GM18502 (cell line): ENCODE measurements around the gene ASF1B.

ENCODE experiments used
- ATAC-seq: cut with Tn5 transposase; IDR thresholded peaks from one replicate; pipeline ENCODE4 v1.9.1; 2021; ENCODE audit warnings: mild to moderate bottlenecking; ENCODE audit not compliant: unreplicated experiment, poor library complexity

The ASF1B gene

DNA sequence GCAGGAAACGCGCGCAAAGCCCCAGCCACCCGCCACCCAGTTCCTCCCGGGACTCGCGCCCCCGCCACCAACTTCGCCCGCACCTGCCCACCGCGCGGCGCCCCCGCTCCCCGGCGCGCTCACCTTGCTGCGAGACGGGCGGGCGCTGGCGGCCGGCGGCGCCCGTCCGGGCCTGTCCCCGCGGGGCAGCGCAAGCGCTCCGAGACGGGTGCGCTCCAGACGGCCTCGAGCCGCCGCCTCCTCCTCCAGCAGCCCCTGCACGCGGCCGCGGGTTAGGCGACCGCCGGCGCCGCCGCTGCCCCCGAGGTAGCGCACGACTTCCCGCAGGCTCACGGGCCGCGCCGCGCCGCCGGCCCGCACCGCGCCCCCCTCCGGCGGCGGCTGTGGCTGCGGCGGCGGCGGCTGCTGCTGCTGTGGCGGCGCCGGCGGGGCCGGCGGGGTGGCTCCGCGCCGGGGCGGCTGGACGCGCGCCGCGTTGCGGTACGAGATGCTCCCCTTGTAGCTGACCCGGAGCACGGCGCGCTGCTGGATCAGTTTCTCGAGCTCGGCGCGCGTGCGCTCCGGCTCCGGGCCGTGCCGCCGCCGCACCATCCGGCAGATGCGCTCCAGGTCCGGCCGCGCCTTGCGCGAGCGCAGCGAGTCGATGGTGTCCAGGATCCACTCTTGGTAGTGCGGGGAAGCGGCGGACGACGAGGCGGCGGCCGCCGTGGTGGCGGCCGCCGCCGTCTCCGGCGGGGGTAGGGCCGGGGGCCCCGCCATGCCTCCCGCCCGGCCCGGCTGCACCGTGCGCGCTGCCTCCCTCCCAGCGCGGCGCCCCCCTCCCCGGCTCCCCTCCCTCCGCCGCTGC lies 46.5 kb downstream of the ASF1B start:
- no peak for ATAC-seq

DNA sequence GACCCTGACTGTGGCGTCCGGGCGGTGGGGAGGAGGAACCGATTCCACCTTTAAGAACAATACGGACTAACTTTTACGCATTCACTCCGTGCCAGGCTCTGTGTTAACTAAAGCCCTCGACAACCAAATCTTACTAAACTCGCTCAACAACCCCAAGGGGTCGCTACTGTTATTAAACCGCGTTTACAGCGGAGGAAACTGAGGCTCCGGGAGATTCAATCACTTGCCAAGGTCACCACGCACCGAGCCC lies 47.1 kb downstream of the ASF1B start:
- ATAC-seq: no peak

DNA sequence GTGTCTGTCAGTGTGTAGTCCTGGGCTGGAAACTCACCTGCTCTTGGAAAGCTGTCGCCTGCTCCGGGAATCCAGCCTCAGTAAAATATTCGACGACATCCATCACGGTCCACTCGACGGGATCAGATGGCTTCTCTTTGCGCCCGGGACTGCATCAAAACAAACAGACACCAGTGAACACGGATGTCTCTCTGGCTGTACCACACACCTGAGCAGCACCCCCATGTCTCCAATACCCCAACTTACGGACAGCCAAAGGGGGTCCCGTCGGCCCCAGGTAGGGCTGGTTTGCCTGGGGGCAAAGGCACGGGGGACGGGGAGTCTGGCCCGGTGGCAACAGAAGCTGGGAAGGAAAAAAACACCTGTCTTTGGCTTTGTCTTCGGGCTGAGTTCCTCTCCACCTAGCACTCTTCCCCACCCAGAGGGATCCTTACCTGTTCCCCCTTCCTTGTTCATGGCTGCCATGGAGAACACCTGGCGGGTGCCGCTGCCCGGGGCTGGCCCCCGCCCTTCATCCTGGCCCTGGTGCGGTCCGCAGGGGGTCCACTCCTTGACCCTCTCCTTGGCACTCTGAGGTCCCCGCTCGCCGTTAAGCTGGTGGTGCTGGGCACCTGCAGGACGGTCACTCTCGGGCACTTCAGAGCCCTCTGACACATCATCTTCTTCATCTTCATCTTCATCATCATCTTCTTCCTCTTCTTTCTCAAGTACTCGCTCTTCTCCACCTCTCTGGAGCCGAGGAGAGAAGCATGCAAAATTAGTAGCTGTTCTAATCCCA lies 47.6 kb downstream of the ASF1B start:
- no peak for ATAC-seq

DNA sequence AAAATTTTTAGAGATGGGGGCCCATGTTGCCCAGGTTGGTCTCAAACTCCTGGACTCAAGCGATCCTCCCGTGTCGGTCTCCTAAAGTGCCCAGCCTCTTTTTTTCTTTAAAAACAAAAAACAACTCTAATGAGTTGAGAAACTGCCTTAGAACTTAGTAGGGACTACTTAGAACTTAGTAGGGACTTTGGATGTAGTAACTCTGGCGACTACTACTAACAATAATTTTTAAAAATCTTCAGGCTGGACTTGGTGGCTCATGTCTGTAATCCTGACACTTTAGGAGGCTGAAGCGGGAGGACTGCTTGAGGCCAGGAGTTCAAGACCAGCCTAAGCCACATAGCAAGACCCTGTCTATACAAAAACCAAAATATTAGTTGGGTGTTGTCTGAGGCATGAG lies 50.3 kb downstream of the ASF1B start:
- no peak for ATAC-seq

DNA sequence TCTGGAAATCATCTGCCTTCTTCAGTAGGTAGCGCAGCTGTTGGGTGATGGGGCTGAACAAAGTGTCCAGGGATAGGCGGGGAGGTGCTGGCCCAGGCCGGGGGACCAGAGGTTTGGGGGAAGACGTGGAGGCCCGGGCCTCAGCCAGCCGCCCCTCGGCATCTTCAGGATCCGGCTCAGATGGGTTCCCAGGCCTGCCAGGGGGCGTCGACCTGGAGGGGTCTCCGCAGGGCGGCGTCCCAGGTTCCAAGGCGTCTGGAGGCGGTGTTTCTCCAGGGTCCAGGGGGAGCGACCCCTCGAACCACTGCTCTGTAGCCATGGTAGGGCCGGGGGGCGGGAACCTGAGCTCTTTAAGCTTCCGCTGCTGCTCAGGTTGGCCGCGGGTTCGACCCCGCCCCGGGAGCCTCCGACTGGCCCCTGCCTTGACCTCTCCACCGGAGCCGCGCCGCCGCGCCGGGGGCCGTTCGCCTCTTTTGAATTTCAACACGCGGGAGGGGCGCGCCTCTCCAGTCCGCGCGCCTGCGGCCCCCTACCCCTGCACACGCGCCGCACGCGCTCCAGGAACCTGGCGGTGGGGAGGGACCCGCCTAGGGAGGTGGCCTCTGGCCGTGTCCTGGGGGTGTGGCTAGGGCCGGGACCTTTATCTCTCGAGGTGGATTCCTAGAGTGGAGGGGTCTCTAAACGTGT lies 50.9 kb downstream of the ASF1B start, which contains the start of gene C19orf67:
TSS of gene C19orf67 (minus strand) at position 475 of the 687 bp plus-strand sequence. CDS start at position 319, 156 bp downstream.
- ATAC-seq: no peak

DNA sequence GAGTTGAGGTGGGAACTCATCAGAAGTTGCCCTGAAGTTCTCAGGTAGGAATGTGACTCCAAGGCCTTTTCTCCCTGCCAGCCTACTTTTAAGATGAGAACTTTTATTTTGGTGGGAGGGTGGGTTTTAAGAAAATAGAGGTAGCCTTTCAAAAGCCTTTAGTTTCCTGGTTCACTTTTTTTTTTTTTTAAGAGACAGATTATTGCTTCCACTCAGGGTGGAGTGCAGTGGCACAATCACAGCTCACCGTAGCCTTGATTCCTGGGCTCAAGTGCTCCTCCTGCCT lies 53.8 kb downstream of the ASF1B start:
- ATAC-seq: no peak

DNA sequence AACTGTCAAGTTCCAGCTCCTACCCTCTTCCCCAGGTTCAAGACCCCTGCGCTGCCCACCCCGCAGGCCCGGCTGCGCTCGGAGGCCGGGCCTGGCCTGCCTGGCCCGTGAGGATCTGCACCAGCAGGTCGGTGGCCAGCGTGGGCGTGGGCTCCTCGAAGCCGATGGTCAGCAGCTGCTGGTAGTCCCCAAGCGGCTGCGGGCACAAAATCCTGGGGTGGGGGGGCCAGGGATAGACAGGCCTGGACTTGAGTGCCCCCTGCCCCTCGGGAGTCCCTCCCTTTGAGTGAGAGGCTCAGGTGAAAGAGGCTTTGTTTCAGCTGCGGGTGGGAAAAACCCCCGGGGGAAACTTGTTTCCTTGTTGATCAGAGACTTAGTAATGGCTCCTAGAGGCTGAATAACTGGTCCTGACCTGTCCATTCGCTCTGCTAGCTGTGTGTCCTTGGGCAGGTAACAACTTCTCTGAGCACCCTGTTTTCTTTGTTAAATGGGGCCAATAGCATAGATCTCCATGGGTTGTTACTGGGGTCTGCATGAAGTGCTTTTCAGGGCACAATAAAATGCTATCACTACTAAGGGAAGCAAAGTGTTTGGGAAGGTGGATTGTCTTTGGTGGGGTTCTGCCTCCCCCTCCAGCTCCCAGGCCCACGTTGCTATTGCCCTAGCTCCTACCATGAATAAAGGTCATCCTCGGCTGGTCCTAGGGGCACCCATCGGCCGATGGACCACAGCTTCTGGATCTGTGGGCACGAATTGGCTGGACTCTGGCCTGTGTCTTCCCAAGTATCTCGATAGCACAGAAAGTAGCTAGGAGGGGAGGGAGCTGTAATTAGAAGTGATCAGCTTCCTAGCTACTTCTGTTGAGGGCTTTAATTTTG lies 54.4 kb downstream of the ASF1B start:
- peak; percentile 5 for ATAC-seq

DNA sequence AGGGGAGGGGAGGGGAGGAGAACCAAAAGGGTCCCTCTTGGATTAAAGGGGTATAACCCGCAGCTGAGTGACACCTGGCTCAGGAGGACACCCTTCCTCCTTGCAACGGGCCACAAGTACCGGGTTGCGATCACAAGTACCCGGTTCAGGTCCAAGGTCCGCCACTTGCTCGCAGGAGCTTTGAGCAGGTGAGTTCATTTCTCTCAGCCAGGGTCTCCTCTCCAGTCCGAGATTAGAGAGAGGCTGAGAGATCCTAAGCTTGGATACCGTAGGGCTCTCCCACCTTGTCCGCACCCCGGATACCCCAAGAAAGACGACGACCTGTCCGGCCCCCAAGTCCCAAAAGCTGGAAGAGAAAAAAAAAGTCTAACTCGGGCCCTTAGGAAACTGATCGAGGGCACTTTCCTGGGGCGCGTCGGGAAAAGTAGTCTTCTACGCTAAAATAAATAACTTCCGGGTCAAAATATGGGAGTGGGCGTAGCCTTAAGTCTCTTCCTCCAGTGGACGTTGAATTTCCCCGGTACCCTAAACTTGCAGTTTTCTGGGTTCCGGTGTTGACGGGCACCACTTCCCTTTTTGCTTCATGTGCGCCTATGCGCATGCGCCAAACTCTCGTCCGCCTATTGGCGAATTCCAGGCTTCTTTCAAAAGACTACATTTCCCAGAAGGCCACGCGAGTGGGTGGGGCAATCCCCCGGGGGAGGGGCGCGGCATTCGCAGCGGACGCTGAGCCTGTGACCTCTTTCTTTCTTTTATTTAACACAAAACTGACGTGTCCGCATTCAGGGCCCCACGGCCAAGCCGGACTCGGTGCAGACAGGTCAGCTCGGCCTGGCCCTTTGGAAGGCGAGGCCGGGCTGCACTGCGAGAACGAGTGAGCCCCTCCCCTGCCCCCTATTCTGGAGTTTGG lies 55.2 kb downstream of the ASF1B start:
- peak; percentile 80 for ATAC-seq

DNA sequence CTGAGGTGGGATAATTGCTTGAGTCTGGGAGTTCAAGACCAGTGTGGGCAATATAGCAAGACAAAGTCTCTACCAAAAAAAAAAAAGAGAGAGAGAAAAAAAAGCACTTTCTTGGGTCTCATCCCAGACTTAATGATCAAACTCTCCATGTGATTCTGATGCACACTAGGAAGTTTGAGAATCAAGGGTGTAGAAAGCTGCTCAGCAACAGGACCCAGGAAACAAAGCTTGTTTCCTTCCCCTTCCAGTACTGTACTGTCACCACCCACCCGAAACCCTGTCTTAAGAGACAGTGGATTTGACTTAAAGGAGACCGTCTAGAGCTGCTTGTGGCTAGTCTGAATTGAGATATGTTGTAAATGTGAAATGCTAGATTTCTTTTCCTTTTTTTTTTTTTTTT lies 58.0 kb downstream of the ASF1B start:
- no peak for ATAC-seq

DNA sequence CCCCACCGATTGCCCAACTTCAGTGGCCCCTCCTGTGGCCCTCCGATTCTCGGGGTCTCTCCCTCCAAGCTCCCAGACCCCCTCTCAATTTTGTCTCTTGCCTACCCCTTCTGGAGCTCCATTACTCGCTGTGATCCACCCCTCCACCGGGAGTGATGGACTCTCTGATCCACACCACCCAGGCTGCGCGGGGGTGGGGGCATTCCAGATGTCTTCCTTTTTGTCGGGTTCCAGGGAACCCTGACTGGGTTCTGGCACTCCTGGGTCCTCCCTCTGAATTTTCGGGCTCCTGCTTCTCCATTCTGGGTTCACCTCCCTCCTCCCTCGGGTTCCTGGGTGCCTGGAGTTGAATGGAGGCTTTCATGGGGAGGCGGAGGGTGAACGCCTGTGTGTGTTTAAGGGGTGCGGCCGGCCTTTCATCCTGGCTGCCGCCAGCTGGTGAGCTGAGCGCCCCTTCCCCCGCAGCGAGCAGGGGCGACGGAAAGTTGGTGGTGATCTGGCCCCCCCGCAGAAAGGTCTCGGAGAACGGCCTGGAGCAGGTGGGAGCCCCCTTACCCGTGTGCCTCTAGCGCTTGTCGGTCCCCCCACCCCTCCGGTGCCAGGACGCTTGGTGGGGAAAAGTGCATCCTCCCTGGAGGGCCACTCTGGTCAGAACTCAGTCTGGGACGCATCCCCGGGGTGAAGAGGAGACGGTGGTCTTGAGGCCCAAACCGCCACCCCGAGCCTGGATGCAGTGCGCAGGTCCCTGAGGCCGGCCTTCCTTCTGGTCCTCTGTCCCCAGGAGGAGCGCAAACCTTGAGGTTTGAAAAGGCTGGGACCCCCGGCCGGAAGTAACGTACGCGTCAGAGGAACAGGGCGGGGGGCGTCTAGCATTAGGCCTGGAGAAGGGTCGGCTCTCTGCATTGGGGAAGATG lies 62.2 kb downstream of the ASF1B start:
- no peak for ATAC-seq

DNA sequence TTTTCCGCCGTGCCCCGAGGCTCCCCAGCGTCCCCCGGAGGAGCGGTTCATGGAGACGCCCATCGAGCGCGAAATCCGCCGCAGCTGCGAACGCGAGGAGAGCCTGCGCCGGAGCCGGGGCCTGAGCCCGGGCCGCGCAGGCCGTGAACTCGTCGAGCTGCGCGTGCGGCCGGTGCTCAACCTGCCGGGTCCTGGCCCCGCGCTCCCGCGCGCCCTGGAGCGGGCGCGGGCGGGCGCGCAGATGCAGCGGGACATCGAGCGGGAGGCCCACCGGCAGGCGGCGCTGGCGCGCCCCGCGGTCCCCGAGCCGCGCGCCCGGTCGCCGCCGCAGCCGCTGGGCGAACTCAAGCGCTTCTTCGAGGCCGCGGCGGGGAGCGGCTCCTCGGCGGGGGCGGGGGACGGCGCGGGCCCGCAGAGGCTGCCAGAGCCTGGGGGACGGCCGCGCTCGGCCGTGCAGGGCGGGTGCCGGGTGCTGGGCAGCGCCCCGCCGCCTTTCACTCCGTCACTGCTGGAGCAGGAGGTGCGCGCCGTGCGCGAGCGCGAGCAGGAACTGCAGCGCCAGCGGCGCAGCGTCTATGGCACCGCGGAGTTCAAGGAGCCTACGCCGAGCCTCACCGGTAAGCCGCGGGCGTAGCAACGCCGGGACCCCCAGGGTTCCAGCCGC lies 63.0 kb downstream of the ASF1B start:
- ATAC-seq: peak; percentile 55

DNA sequence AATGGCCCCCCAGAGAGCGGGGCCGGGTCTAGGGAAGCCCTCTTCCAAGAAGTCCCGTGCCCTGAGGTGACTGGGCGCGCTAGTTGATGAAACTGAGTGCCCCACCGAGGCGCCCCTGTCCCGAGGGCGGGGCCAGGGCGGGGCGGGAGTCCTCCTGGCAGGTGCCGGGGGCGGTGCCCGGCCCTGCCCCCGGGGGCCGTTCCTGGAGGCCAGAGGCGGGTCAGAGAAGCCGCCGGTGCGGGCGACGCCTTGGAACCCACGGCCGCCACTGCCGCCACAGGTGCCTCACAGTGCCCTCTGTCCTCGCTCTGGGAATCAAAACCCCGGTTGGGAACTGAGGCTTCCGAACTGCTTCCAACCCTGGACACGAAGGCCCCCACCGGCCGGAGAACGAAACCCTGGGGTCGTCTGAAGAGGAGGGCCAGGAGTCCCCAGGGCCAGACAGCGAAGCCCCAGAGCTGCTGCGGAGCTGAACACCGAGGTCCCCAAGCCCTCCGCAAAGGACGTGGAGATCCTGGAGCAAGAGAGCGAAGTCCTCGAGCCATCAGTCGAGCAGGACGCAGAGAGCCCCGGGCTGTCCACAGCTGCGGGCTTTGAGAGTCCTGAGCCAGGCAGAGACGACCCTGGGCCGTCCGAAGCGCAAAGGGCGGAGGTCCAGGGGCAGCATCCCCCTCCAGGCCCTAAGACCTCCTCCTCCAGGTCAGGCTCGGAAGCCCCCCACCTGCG lies 63.7 kb downstream of the ASF1B start, which contains the start of gene MISP3:
TSS of gene MISP3 (plus strand) at position 252 of the 726 bp plus-strand sequence. CDS start 524 bp downstream, outside the sequence.
- no peak for ATAC-seq

DNA sequence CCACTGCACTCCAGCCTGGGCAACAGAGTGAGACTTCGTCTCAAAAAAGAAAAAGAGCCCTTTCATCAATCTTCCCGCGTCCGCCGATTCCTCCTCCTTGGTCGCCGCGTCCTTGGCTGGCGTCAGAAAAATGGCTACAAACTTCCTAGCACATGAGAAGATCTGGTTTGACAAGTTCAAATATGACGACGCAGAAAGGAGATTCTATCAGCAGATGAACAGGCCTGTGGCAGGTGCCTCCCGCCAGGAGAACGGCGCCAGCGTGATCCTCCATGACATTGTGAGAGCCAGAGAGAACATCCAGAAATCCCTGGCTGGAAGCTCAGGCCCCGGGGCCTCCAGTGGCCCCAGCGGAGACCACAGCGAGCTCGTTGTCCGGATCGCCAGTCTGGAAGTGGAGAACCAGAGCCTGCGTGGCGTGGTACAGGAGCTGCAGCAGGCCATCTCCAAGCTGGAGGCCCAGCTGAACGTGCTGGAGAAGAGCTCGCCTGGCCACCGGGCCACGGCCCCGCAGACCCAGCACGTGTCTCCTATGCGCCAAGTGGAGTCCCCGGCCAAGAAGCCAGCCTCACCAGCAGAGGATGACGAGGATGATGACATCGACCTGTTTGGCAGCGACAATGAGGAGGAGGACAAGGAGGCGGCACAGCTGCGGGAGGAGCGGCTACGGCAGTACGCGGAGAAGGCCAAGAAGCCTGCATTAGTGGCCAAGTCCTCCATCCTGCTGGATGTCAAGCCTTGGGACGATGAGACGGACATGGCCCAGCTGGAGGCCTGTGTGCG lies 65.9 kb downstream of the ASF1B start:
- no peak for ATAC-seq
